Measurements from ENCODE around the gene C1QTNF6. TPM values are rescaled to one million over a fixed set of nuclear protein-coding genes. Genes with fewer than 3 reads are reported as not detected.
A peak's percentile ranks its signal among the peaks of the same experiment; 100 is the strongest.

Gene C1QTNF6
- total RNA-seq, 1 donor from 2014 or later = 12.6 TPM

- no peak for DNase-seq (ENCODE audit: low spot score)
- no peak for ATAC-seq
These were observed 23.6 kb downstream of the C1QTNF6 start for GRCh38 chr22:37164505-37164887.

DNA sequence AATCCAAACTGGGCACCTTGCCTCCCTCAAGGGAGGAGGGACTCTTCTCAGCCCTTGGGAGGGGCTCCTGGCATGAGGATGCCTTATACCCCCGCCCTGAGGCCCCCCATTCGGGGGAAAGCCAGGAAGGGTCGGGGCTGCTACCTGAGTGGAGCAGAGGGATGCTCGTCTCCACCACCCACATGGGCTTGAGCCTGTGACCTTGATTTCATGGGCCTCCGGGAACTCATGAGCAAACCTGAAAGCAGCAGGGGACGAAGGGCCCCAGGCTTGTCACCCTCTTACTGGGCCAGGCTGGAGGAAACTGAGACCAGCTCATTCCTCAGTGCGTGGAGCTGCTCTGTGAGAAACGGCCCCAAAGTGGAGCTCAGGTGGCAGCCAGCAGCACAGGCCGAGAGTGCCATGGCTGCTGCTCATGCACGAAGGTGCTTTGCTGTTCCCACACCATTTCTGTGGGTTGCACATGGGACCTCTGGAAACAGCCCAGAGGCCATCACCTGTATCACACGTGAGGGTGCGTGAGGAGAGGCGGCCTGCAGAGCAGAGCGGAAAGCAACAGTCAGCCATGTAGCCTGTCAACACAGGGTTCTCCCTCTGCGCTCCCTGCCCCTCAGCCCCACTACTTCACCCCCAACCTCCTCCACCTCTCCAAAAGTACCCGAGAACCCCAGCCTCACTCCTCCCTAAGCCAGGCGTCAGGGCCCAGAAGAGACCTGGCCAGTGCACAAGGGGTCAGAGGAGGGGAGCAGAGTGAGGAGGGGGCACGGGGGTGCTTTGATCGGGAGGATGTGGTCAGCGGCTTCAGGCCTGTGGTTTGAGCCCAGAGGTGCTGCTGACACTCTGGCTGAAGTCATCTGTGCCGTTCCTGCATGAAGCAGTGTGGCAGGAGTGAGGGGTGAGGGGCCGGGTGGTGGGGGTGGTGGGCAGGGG is 24.2 kb downstream of the C1QTNF6 start:
- ATAC-seq (no peak), DNase-seq (ENCODE audit: low spot score) (no peak)

DNA sequence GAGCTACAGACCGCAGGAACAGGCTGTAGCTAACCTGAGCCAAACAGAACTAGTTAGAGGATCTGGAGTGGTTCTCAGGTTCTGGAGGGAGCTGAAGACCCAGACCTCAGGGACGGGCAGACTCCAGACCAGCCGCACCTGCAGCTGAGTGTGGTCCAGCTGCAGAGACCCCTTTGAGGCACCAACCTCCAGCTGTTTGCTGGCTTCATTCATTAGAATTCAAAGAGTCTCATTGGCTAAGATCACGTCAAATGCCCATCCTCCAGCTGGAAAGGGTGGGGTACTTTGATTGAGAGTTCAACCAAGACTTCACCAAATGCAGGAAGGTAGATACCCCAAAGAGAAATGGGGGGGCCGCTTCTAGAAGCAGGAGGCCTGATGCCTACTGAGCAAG is 25.0 kb downstream of the C1QTNF6 start:
- no peak for DNase-seq (ENCODE audit: low spot score)
- ATAC-seq = no peak

GRCh38 chr22:37162221-37163095 is 25.6 kb downstream of the C1QTNF6 start:
- DNase-seq (ENCODE audit: low spot score) = no peak
- ATAC-seq = no peak

- DNase-seq (ENCODE audit: low spot score) = no peak
- ATAC-seq = no peak
These were observed 26.6 kb downstream of the C1QTNF6 start for GRCh38 chr22:37161443-37161842.

DNA sequence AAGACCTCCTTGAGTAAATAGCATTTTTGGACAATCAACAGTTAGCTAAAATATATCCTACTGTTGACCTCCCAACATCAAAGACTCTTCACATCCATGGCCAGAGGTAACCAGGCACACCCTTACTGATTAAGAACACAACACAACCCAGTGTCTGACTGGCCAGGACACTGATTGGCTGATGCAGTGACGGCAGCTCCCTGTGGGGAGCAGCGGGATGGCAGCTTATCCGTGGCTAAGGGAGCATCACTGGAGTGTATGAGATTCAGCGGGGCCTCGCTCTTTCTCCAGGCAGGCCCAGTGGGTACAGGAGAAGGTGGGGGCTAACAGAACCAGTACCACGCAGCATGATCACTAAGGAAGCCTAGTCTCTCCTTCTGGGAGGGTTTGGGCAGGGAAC is 28.0 kb downstream of the C1QTNF6 start:
- no peak for DNase-seq (ENCODE audit: low spot score)
- ATAC-seq = no peak

- DNase-seq (ENCODE audit: low spot score) (no peak), ATAC-seq (no peak)
These were observed 29.1 kb downstream of the C1QTNF6 start for GRCh38 chr22:37158963-37159290.

DNA sequence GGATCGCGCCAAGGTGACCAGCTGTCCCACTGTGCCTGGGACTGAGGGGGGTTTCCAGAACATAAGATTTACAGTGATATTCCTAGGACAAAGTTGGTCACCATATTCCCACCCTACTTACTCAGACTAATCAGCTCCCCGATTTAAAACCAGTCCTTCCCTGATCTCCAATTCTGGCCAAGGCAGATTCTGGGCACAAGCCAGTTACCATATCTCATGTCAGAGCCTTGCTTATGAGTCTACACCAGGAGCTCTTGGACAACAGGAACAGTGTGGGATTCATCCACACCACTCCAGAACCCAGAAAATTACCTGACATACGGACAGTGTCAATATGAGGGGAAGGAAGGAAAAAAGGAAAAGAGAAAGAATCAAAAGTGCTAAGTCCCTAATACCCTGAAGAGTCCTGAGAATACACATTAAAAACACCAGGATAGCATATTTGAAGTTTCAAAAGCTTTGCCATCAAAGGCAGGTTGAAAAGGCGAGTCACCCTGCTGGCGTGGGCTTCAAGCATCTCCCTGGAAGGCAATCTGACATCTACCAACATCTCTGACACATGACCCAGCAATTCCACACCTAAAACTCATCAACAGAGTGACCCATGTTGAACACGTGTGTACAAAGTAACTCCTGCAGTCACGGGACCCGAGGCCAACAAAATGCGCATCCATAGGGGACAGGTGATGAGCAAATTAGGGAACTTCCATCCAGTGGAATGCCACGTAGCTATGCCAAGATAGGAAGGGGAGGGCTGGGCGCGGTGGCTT is 30.3 kb downstream of the C1QTNF6 start:
- ATAC-seq (no peak), DNase-seq (ENCODE audit: low spot score) (no peak)

DNA sequence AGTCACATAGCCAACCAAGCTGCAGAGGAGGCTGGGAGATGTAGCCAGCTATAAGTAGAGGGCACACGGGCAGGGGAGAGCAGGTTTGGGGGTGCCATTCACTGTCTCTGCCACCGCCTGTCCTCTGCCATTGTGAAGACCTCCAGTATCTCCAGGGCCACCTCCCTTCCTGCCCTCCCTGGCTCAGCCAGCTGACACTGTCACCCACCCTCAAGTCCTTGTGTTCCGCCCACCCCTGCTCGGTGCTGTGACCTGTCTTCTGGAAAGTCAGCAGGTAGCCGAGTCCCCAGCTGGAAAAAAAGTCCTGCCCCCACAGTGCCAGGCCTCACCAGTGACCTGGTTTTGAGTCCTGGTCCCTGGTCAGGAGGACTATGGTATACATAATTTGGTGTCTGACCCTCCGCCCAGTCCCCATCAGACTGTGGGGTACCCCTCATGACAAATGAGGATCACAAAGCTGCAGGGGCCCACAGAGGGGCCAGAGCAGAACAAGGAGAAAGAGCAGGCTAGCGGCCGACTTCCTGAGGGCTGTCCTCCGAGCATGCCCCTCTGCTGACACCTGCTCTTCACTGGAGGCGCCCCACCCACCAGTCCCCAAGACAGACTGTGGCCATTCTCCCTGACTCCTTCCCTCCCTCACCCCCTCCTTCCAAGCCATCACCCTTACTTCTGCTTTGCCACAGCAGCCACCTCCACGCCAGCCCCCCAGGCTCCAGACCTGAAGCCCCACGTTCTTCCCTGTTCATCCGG is 31.2 kb downstream of the C1QTNF6 start:
- ATAC-seq (no peak), DNase-seq (ENCODE audit: low spot score) (no peak)

GRCh38 chr22:37155971-37156370 is 32.1 kb downstream of the C1QTNF6 start:
- DNase-seq (ENCODE audit: low spot score) (no peak), ATAC-seq (no peak)

- ATAC-seq (no peak), DNase-seq (ENCODE audit: low spot score) (no peak)
These were observed 32.9 kb downstream of the C1QTNF6 start for GRCh38 chr22:37154925-37155712.

- no peak for ATAC-seq
- DNase-seq (ENCODE audit: low spot score) = no peak
These were observed 34.1 kb downstream of the C1QTNF6 start for GRCh38 chr22:37153901-37154300.

DNA sequence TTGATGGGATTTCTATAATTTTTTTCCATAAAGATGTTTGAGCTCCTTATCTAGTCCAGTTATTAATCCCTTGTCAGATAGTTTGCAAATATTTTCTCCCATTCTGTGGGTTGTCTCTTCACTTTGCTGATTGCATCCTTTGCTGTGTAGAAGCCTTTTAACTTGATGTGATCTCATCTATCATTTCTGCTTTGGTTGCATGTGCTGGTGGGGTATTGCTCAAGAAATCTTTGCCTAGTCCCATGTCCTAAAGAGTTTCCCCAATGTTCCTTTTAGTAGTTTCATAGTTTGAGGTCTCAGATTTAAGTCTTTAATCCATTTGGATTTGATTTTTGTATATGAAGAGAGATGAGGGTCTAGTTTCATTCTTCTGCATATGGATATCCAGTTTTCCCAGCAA is 36.6 kb downstream of the C1QTNF6 start:
- DNase-seq (ENCODE audit: low spot score) (no peak), ATAC-seq (no peak)

GRCh38 chr22:37150701-37151100 is 37.3 kb downstream of the C1QTNF6 start:
- ATAC-seq = no peak

GRCh38 chr22:37148742-37149665 is 39.0 kb downstream of the C1QTNF6 start:
- no peak for DNase-seq (ENCODE audit: low spot score)
- no peak for ATAC-seq

More at GRCh38 chr22:37150701-37151100, 37.3 kb downstream of the C1QTNF6 start:
- DNase-seq (ENCODE audit: low spot score) = no peak

DNA sequence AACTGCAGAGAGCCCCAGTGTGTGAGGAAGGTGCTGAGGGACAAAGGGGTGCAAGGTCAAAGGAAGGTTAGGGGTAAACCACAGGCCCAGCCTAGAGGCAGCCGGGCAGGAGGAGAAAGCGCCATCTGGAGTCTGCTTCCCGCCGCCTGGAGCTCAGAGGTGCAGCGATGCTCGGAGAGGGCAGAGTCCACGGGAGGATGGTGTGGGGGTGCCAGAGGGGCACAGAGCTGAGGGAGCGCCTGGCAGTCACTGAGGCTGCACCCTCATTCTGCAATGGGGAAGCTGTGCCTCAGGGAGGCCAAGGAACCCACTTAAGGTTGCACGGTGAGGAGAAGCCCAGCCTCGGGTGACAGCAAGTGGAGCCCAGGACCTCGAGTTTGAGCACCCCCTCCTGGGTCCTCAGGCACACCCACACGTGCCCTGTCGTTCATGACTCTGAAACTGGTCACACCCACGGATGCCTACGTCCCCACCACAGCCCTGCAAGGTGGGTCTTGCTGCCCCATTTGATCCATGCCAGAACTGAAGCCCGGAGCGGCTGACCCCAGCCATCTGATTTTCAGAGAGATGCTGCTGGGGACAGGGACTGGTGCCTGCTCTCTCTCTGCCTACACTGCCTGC is 39.9 kb downstream of the C1QTNF6 start:
- ATAC-seq (peak; percentile 9), DNase-seq (ENCODE audit: low spot score) (no peak)

DNA sequence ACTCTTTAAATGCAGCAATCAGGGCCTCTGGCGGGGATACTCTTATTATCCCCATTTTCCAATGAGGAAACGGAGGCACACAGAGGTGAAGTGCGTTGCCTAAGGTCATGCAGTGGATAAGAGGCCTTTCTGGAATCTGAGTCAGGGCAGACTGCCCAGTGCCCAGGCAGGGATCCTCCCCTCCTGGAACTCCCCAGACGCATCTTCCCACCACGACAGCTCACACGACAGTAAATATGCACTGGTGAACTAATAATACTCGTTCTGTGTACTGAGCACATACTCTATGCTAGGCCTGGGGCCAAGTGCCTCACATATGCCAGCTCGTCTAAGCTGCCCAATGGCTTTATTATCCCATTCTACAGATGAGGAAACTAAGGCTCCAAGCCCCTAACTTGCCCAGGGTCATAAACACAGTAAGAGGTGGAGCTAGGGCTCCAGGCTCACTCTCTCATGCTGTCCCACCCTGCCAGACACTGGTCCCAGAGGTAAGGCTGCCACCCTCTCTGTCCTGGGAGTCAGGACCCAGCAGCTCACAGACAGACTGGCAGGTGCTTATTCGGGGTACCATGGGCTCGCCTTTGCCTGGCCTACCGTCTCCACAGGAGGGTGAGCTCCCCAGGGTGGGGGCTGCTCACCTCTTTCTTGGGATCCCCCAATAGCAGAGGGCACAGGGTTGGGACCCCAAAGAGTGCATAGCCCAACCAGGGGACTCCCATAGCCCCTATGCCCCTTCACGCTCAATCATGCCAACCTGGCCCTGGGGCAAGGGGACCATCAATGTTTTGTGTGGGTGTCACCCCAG is 40.7 kb downstream of the C1QTNF6 start:
- no peak for DNase-seq (ENCODE audit: low spot score)
- ATAC-seq = no peak

Measured in left lobe of liver (tissue), 2 donors.